SK-N-SH (cell line): ENCODE data around the gene KRTAP10-2. TPM values are rescaled to one million over a fixed set of nuclear protein-coding genes. Genes with fewer than 3 reads are reported as not detected.

ENCODE experiments used
- CTCF ChIA-PET: fragments of 300-600, 350-600 bp; formaldehyde crosslinking; extraction: SDS; loops from one replicate; lab custom pipeline; 2021; lab: Yijun Ruan, JAX
- POLR2A ChIA-PET: fragments of 350-600 bp; sonication (Branson Sonifier 250); formaldehyde crosslinking; extraction: SDS; loops from one replicate; lab custom pipeline; 2020; ENCODE audit warnings: antibody characterized with exemption, inconsistent platforms; lab: Yijun Ruan, JAX
- DNase-seq: peaks from one replicate; pipeline ENCODE4 v3.0.0; 2012
- H2AFZ ChIP-seq: fragments of 200-600 bp; sonication (generic); 2 replicates; pipeline ENCODE4 v1.8.1; 2016; ENCODE audit warnings: antibody characterized with exemption, mild to moderate bottlenecking, low read depth
- H3F3A ChIP-seq: fragments of 200-600 bp; sonication (generic); replicated peaks from 2 replicates; pipeline ENCODE3; 2016; ENCODE audit warnings: antibody characterized with exemption, mild to moderate bottlenecking; ENCODE audit not compliant: insufficient read depth
- H3K27ac ChIP-seq, 2 experiments: fragments of 200-500 bp in 1 of 2; fragments of 200-600 bp in 1 of 2; sonication (Bioruptor generic) in 1 of 2; sonication (generic), shearing (Covaris generic) in 1 of 2; 2 replicates each; pipeline versions ENCODE4 v1.5.1 to v1.6.1; 2014 to 2016; ENCODE audit warnings: low read depth in 2 of 2, inconsistent platforms in 1 of 2, low read length in 1 of 2, mild to moderate bottlenecking in 1 of 2, mixed read lengths in 1 of 2
- H3K27me3 ChIP-seq: fragments of 200-600 bp; sonication (generic), shearing (Covaris generic); 2 replicates; pipeline ENCODE4 v1.6.1; 2016; ENCODE audit warnings: mixed run types; ENCODE audit not compliant: insufficient read depth
- H3K36me3 ChIP-seq, 2 experiments: fragments of 200-500 bp in 1 of 2; fragments of 200-600 bp in 1 of 2; sonication (Bioruptor generic) in 1 of 2; sonication (generic) in 1 of 2; replicated peaks in 1 of 2; 2 replicates each; pipeline versions ENCODE3 to v1.5.1; 2014 to 2016; ENCODE audit warnings: low read length in 1 of 2, mild to moderate bottlenecking in 1 of 2; ENCODE audit not compliant: insufficient read depth in 2 of 2, control insufficient read depth in 1 of 2
- H3K4me1 ChIP-seq, 2 experiments: fragments of 200-500 bp in 1 of 2; fragments of 200-600 bp in 1 of 2; sonication (Bioruptor generic) in 1 of 2; sonication (generic), shearing (Covaris generic) in 1 of 2; 2 replicates each; pipeline versions ENCODE4 v1.5.1 to v1.6.1; 2014 to 2016; ENCODE audit warnings: low read depth in 1 of 2, low read length in 1 of 2, mixed run types in 1 of 2; ENCODE audit not compliant: insufficient read depth in 2 of 2, control insufficient read depth in 1 of 2
- H3K4me2 ChIP-seq: fragments of 200-600 bp; sonication (generic), shearing (Covaris generic); 2 replicates; pipeline ENCODE4 v1.6.1; 2017; ENCODE audit warnings: mixed run types
- H3K4me3 ChIP-seq, 2 experiments: fragments of 200-500 bp in 1 of 2; fragments of 200-600 bp in 1 of 2; sonication (Bioruptor generic) in 1 of 2; sonication (generic), shearing (Covaris generic) in 1 of 2; 2 replicates each; pipeline versions ENCODE4 v1.5.1 to v1.8.1; 2014 to 2016; ENCODE audit warnings: low read depth in 2 of 2, inconsistent platforms in 1 of 2, low read length in 1 of 2, mild to moderate bottlenecking in 1 of 2, mixed read lengths in 1 of 2, moderate library complexity in 1 of 2
- H3K79me2 ChIP-seq: fragments of 200-600 bp; sonication (generic); 2 replicates; pipeline ENCODE4 v1.8.1; 2017; ENCODE audit warnings: mild to moderate bottlenecking; ENCODE audit not compliant: insufficient read depth
- H3K9ac ChIP-seq: fragments of 200-600 bp; sonication (generic); 2 replicates; pipeline ENCODE4 v1.6.1; 2017; ENCODE audit warnings: mixed run types
- H3K9me2 ChIP-seq: fragments of 200-600 bp; sonication (generic); 2 replicates; pipeline ENCODE4 v1.6.1; 2017; ENCODE audit warnings: mixed run types
- H3K9me3 ChIP-seq: fragments of 200-600 bp; sonication (generic); 2 replicates; pipeline ENCODE4 v1.6.1; 2017; ENCODE audit warnings: mixed run types, mild to moderate bottlenecking, moderate library complexity
- H4K20me1 ChIP-seq: fragments of 200-600 bp; sonication (generic); 2 replicates; pipeline ENCODE4 v1.6.1; 2017; ENCODE audit warnings: mild to moderate bottlenecking, mixed run types; ENCODE audit not compliant: insufficient read depth
- FOXJ3 ChIP-seq: sonication (generic); formaldehyde crosslinking; IDR thresholded peaks from 2 replicates; pipeline ENCODE4 v1.5.1; 2020; ENCODE audit warnings: mild to moderate bottlenecking, missing genetic modification reagents
- FOXM1 ChIP-seq: IDR thresholded peaks from 2 replicates; pipeline ENCODE4 v1.4.0; 2012; ENCODE audit warnings: low read depth, mild to moderate bottlenecking
- GABPA ChIP-seq: IDR thresholded peaks from 2 replicates; pipeline ENCODE4 v1.4.0; 2012; ENCODE audit warnings: low read depth, mild to moderate bottlenecking
- GATA2 ChIP-seq: sonication (generic); formaldehyde crosslinking; IDR thresholded peaks from 2 replicates; pipeline ENCODE4 v1.5.0; 2020; ENCODE audit warnings: mild to moderate bottlenecking, missing genetic modification reagents
- MEF2A ChIP-seq: IDR thresholded peaks from 2 replicates; pipeline ENCODE4 v1.4.0; 2012; ENCODE audit warnings: low read depth, borderline replicate concordance
- RCOR1 ChIP-seq: fragments of 150-350 bp; IDR thresholded peaks from 2 replicates; pipeline ENCODE4 v1.6.1; 2017; ENCODE audit warnings: antibody characterized with exemption, low read length
- RFX5 ChIP-seq: IDR thresholded peaks from 2 replicates; pipeline ENCODE4 v1.6.1; 2012; ENCODE audit warnings: mild to moderate bottlenecking, improper control_type of control experiment, low read length
- WGBS: methylation state at CpG from one replicate; pipeline ENCODE4 v1.1.6; 2017; ENCODE audit warnings: low lambda C conversion rate; 5-methylcytosine and 5-hydroxymethylcytosine counted together
- polyA plus RNA-seq, 3 experiments: library from polyadenylated mRNA; depleted of rRNA; stranded (reverse); fragments of >200 nt; gene quantifications; 2 replicates each; pipeline ENCODE4 v1.2.3, GENCODE V29; 2012
- TF ChIP-seq, protein P1 (sequence below): IDR thresholded peaks from 2 replicates; pipeline ENCODE4 v1.4.0; 2012; ENCODE audit warnings: low read depth, borderline replicate concordance

Gene KRTAP10-2
- polyA plus RNA-seq, 1 of the 3 experiments (the other 2 are of a cell fraction): not detected

DNA sequence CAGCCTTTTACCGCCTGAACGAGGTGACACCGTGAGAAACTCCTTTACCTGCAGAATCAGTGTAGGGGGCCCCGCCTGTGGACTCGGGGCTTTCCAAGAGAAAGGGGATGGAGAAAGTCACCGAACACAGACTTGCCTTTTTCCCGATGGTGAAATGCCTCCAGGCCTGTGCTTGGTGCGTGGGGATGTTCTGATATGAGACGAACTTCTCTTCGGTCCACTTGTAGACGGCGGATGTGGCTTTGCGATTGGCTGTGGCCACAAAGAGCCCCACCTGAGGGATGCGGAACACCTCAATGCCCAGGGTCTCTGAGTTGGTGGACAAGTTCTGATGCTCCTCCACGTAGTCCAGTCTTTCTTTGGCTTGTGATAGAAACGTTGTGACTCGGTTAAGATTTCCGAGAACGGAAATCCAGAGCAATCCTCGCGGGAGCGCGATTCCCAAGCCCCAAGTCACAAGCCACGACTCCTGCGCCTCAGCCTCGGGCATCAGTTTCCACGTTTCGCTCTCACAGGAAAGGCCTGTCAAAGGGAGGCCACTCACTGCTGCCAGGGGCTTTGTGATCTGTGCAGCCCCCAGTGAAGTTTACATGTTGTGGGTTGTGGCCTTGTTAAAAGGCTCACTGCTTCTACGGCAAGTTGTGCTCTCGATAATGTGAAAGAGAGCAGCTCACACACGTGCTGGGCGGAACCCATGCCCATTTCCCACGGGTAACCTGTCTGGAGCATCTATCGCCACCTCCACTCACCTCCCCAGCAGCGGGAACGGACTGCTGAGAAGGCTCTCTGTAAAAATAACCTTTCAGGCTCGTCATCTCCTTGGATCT is 23.9 kb downstream of the KRTAP10-2 start:
- Histone ChIP-seq H3K27me3 (peaks cover 24% of the 10 kb centered on the region; the same call in 1 of the 2 replicates), H3K27ac (no peak overlapping the region), H3K4me3 (no peak overlapping the region), H3F3A (no peaks in the 10 kb centered on the region), H3K9ac (no peak overlapping the region), H3K9me3 (no peaks in the 10 kb centered on the region), H3K4me2 (no peak overlapping the region), H4K20me1 (no peaks in the 10 kb centered on the region), H3K4me1 (no peaks in the 10 kb centered on the region; a peak in 1 of 4 replicates), H3K9me2 (no peaks in the 10 kb centered on the region), H3K36me3 (no peaks in the 10 kb centered on the region), H3K79me2 (no peaks in the 10 kb centered on the region), H2AFZ (no peak overlapping the region)
- ChIA-PET POLR2A (no interaction called here), CTCF (no interaction called here)
- TF ChIP-seq RCOR1 (no peak), FOXJ3 (CRISPR knock-in tag) (no peak), RFX5 (no peak), FOXM1 (no peak)
- TF ChIP-seq, protein P1, sequence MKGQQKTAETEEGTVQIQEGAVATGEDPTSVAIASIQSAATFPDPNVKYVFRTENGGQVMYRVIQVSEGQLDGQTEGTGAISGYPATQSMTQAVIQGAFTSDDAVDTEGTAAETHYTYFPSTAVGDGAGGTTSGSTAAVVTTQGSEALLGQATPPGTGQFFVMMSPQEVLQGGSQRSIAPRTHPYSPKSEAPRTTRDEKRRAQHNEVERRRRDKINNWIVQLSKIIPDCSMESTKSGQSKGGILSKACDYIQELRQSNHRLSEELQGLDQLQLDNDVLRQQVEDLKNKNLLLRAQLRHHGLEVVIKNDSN: no peak
- no peak for DNase-seq
- WGBS: 47% methylated on average over 21 of the region's 37 CpGs

DNA sequence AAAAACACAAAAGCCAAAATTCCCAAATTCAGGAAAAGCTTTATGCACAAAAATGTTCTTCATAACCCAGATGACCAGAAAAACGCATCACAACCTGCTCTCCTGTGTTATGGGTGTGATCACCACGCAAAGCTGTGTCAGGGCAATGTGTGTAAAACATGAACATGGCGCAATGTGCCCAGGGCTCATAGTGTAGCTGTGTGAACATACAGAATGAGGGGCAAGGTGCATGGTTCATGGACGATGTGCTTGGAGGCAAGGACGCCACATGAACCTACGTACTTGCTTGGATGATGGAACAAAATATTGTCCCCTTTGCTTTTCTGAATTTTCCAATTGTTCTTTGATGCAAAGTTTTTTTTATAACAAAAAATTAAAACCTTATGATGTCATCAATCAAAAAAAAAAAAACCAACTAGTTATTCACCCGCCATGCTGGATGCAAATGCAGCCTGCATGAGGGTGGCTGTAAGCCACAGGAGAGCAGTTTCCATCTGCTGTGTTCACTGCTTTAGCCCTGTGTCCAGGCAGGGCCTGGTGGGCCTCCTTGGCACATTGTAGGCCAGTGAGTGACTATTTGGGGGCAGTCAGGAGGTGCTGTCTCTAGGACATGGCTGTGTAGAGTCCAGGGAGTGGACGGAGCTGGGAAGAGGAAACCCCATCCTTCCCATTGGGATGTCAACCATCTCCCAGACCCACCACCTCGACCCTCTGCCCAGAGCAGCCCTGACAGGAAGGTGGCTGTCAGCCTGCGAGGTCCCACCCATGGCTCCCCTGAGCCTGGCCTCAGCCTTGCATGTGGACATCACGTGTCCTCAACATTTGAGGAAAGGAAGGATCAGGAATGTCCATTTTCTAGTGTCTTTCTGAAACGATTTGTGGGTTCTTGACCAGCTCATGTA is 25.0 kb downstream of the KRTAP10-2 start:
- CTCF ChIA-PET: no interaction called here
- H3K4me1 ChIP-seq: no peaks in the 10 kb centered on the region; a peak in 1 of 4 replicates
- no peak overlapping the region for H3K27ac ChIP-seq
- no peak overlapping the region for H2AFZ ChIP-seq
- 45% methylated on average over 12 of the region's 12 CpGs for WGBS
- no peak overlapping the region for H3K4me3 ChIP-seq
- H3F3A ChIP-seq: no peaks in the 10 kb centered on the region
- no peaks in the 10 kb centered on the region for H4K20me1 ChIP-seq
- peaks cover 13% of the 10 kb centered on the region; the same call in 1 of the 2 replicates for H3K27me3 ChIP-seq
- no peaks in the 10 kb centered on the region for H3K36me3 ChIP-seq
- H3K9me3 ChIP-seq: no peaks in the 10 kb centered on the region
- no peak for DNase-seq
- no peaks in the 10 kb centered on the region for H3K9me2 ChIP-seq
- POLR2A ChIA-PET: no interaction called here
- H3K9ac ChIP-seq: no peak overlapping the region
- H3K4me2 ChIP-seq: no peak overlapping the region
- TF ChIP-seq GATA2 (CRISPR knock-in tag) (no peak), RCOR1 (no peak), MEF2A (no peak), GABPA (no peak)
- no peaks in the 10 kb centered on the region for H3K79me2 ChIP-seq
